NCI-H1436 treated with DMSO at 0.1 percent for 48 hours (cell line): Measurements from ENCODE around the gene CEND1.

Source experiments
- DNase-seq: peaks from one replicate; lab custom pipeline; 2025; lab: John Stamatoyannopoulos, UW

CEND1 gene

GRCh38 chr11:827146-827896 is 37.4 kb upstream of the CEND1 start:
- DNase-seq = no peak

GRCh38 chr11:826836-827145 is 36.9 kb upstream of the CEND1 start:
- DNase-seq = no peak

GRCh38 chr11:826227-826621 is 36.3 kb upstream of the CEND1 start:
- DNase-seq = no peak

- no peak for DNase-seq
These were observed 35.7 kb upstream of the CEND1 start for GRCh38 chr11:825366-826226.

- DNase-seq = no peak
These were observed 35.1 kb upstream of the CEND1 start for GRCh38 chr11:824942-825341.

- DNase-seq = no peak
These were observed 34.5 kb upstream of the CEND1 start for GRCh38 chr11:824292-824880.

- DNase-seq = no peak
These were observed 33.8 kb upstream of the CEND1 start for GRCh38 chr11:823441-824291.

- DNase-seq = no peak
These were observed 31.9 kb upstream of the CEND1 start for GRCh38 chr11:821512-822371.

GRCh38 chr11:820655-821511 is 31.0 kb upstream of the CEND1 start:
- DNase-seq = no peak

- DNase-seq = no peak
These were observed 30.2 kb upstream of the CEND1 start for GRCh38 chr11:819943-820649.

GRCh38 chr11:819129-819931 is 29.4 kb upstream of the CEND1 start:
- peak; percentile 25 for DNase-seq

GRCh38 chr11:818396-819128 is 28.7 kb upstream of the CEND1 start, which contains the start of gene PNPLA2:
PNPLA2 (plus strand) TSS chr11:818914; CDS start chr11:819719, 805 bp downstream.
- DNase-seq = no peak

GRCh38 chr11:816433-816779 is 26.5 kb upstream of the CEND1 start:
- DNase-seq = no peak

GRCh38 chr11:815675-816432 is 26.0 kb upstream of the CEND1 start:
- DNase-seq = no peak

GRCh38 chr11:813456-814096 is 23.7 kb upstream of the CEND1 start:
- DNase-seq = no peak

- no peak for DNase-seq
These were observed 23.2 kb upstream of the CEND1 start for GRCh38 chr11:813072-813455.

GRCh38 chr11:812390-812789 is 22.5 kb upstream of the CEND1 start:
- no peak for DNase-seq
